Ramos (cell line): ENCODE results near the gene CALHM5.

ENCODE experiments used
- in situ Hi-C: fragments of 300-500 bp; cut with MboI; formaldehyde crosslinking; loops from one replicate; pipeline ENCODE4 v1.14.3; 2022; ENCODE audit warnings: low sequenced_read_pairs; ENCODE audit not compliant: unreplicated experiment

CALHM5 gene

DNA sequence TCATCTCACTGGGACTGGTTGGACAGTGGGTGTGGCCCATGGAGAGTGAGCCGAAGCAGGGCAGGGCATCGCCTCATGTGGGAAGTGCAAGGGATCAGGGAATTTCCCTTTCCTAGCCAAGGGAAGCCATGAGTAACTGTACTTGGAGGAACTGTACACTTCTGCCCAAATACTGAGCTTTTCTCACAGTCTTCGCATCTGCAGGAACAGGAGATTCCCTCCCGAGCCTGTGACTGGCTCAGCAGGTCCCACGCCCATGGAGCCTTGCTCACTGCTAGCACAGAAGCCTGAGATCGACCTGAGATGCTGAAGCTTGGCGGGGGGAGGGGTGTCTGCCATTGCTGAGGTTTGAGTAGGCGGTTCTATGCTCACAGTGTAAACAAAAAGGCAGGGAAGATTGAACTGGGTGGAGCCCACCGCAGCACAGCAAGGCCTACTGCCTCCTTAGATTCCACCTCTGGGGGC is 10.4 kb upstream of the CALHM5 start:
- in situ Hi-C loops = no loop called here

DNA sequence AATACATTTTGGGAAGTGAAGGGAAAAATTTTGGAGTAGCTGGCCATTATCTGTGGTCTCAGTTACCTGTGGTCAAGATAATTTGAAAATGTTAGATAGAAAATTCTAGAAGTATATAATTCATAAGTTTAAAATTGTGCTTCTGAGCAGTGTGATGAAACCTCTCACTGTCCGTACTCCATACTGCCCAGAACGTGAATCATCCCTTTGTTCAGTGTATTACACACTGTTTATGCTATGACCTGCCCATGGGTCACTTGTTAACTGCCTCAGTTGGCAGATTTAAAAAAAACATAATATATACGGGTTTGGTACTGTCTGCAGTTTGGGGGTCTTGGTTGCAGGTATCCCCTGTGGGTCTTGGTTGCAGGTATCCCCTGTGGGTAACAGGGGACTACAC is 4.1 kb upstream of the CALHM5 start:
- in situ Hi-C loops = no loop called here

DNA sequence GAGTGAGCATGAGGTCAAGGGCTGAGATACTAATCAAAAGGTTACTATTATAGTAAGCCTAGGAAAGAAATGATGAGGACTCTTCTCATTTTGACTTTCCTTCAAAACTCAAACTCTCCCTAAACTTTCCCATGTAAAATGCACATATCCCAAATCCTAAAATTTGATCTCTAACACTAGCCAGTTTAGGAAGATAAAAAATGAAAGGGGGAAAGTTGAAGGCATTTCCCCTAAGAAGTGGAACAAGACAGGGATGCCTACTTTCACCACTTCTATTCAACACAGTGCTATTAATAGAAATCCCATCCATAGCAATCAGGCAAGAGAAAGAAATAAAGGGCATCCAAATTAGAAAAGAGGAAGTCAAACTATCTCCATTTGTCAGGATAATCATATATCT is 2.9 kb upstream of the CALHM5 start:
- in situ Hi-C loops = no loop called here

DNA sequence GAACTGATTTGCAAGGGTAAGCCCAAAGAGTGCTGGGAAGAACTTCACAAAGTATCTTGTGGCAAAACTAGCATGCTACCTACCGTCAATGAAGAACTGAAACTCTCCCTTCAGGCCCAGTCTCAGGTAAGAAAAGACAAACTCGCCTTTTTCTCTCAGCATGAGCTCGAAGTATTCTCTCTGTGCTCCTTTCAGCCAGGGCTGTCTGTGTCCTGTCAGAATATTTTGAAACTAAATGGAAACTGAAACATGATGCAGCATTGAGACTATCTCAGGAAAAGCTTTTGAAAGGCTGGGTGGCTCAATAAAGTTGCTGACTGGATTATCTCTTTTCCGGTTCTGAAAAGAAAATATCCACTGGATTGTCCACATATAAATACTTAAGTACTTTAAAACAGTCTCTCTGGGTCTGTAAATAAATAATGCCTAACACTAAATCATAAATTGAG is 696 bp downstream of the CALHM5 start:
- in situ Hi-C loops = no loop called here

DNA sequence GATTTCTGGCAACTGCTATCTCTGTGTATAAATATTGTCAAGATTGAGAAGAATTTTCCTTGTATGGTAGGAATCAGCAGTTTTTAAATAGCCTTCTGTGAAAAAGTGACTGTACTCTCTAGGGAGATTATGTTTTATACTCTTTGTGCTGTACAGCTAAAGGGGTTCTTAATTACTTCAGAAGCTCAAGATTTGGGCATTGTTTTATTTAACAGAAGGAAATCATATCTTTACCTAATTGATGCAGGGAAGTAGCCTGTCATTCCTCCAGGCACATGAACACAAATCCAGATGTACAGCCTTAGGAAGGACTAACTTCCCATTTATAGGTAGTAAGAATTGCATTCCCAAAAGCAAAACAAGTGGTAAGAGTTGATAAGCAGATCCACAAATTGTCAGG is 1.3 kb downstream of the CALHM5 start:
- in situ Hi-C loops = no loop called here

DNA sequence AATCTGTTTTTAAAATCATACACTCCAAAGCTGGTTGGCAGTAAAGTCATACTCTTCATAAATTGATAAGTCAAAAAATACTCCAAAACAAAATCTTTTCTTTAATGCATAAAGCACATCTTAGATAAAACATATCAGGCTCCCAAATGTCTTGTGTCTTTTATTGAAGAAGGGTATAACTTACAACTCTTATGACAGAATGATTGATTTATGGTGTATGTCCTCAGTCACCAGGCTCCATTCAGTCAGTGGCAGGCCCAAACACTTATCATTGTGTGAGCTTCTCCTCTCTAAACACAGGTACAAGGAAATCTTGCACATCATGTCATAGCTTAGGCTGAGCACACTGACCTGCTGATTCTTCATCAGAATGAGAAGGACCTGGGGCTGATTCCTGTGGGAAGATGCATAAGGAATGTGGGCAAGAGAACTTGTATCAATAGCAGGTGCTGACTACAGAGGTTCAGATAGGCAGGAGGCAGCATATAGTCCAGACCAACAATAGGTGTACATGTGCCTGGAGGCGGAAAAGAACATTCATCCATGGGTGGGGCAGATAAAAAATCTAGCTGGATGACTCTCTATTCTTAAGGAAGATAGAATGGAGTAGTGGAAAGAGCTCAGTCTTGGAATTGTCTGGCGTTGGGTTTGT is 1.9 kb downstream of the CALHM5 start:
- in situ Hi-C loops = no loop called here

DNA sequence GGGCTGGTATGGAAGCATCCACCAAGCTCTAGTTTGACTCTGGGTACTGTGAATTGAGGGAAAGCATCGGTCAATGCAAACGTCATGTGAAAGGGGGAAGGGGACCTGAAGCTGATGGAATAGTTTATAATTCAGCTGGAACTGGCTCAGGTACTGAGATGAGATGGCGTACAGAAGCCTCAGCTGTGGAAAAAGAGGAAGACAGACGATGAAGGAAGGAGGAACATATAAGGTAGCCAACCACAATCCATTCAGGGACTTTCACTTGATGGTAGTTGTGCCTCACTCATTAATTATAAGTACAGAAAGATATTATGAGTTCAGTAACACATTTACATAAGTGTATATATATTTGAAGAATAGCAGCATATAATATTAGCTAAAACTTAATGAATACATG is 2.7 kb downstream of the CALHM5 start:
- in situ Hi-C loops = no loop called here

DNA sequence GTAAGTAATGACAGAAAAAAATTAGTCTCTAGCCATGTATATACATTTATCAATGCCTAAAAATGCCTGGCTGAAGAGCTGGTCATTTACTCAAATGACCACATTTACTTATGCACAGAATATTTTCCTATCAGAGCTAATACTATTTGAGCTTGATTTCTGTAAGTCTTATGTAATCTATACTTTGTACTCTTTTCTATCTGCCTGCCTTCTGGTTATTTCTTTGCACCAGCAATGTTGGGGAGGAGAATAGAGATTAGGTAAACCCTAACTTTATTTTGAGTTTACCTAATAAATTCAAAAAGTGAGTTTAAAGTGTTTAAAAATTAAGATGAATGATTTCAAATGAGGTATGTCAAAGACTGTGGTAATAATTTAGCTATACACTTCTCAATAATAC is 3.7 kb downstream of the CALHM5 start:
- in situ Hi-C loops = no loop called here

DNA sequence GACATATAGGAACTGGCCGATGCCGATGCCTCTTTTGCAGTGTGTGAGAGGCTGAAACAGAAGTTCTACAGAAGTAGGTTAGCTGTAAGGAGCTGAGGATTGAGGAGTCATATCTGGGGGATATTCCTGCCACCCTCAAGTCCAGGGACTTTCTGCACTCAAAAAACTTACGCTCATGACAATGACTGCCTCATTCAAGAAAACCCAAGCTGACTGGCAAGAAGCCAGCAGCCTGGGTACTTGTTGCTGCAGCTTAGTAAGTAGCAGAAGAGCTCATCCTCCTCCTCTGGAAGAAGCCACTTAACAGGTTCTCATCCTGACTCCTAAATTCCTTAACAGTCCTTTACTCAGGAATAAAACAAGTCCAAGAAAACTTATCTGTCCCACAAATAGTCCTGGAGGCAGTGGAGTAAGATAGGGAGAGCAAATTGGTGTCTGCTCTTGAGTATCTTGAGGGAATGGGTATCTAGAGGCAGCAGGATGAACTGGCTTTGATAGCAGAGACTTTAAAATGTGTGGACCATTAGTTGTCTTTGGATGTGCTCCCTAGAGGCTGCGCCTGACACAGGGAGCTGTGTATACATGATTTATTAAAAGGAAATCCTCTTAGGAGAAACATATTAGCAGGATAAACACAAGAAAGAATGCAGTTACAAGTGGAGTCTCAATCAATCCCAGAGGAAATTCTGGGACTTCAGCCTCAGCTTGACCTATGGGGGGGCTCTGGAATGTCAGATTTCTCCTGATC is 7.4 kb downstream of the CALHM5 start:
- in situ Hi-C loops = no loop called here

DNA sequence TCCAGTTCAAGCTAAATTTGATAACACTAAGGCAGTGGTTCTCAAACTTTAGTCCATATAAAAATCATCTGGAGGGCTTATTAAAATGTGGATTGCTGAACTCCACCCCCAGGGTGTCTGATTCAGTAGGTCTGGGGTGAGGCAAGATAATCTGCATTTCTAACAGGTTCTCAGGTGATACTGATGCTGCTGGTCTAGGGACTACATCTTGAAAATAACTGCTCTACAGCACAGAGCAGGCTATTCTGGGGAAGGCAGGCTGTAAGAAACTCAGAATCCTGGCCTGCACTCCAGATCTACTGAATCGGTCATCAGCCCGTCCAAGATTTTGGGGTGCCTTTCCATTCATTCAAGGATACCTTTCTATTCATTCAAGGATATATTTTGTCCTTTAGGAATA is 11.5 kb downstream of the CALHM5 start:
- in situ Hi-C loops = no loop called here

DNA sequence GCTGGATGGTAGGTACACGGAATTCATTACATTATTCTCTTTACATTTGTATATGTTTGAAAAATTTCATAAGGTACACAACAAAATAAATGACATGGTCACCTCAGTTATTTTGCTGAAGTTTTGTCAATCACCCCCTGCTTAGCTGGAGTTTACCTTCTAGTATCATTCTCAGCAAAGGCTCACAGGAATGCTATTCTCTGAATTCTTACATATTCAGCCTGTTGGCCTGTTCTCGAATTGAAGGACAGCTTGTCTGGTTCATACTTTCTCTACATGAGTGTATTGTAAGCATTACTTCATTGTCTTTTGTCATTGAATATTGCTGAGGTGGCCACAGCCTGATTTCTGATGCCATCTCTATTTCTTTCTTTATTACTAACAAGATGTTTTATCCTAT is 12.8 kb downstream of the CALHM5 start:
- in situ Hi-C loops = no loop called here

DNA sequence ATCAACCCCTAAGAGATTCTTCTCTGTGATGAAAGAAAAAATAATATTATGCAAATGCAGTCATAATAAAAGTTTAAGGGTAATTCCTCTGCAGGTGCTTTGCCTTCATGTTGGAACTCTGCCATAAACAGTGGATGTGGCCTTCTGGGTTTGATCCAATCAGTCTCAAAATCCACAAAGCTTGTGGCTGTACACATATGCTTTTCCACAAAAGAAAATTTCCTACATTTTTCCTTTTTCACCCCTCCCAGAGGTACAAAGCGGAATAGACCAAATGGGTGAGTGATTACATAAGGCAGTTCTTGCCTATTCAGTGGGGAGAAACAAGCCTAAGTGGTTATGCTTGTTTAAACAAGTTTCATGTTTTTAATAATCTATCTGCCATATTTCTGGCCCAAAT is 16.7 kb downstream of the CALHM5 start:
- in situ Hi-C loops = no loop called here

DNA sequence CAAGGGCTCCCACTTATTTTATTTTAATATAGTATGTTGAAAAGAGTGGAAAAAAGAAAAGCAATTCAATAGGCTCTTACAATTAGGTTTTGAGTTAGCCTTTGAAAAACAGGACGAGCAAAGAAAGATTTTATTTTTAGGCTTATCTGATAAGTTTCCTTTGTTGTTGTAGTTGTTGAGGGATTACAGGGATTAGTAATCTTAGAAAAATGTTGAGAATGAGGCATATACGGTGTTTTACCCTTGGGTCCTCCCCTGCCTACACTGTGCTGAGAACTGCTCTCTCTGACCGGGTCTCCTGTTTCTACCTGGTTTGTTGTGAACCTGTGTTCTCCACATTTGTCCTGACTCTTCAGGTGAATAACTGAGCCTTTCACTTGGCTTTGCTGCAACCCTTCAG is 17.3 kb downstream of the CALHM5 start:
- in situ Hi-C loops = no loop called here

DNA sequence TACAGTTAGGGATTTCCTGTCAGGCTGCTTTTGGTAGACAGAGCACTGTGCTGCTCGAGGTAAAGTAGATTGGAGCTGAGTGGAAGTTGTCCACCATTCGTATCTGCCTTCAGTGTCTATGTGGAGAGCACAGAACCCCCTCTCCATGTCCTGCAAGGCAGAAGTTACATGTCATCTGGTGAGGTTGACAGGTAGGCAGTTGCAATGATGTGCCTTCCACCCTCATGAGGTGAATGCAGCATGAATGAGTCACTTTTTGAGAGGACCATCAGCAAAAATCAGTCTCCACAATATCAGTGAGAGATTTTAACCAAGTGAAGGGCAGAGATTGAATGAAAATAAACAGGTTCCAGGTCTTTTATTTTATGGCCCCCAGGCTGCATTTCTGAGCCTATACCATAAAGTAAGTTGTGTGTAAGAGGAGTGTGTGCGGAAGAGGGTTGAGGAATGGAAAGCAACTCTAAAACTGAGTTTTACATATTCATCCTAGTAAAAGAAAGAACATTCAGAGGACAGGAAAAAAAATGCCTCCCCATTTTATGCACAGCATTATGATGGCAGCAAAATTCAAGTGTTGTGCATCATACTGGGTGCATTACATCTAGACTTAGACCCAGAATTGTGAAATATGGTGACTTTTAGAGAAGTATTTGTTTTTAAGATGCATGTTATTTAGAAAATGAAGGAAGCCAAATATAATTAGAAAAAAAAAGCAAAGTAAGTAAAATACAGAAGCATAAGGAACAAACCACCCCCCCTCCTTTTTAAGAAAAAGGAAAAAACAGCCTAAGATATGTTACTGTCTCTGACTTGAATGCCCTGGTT is 18.2 kb downstream of the CALHM5 start:
- in situ Hi-C loops = no loop called here

DNA sequence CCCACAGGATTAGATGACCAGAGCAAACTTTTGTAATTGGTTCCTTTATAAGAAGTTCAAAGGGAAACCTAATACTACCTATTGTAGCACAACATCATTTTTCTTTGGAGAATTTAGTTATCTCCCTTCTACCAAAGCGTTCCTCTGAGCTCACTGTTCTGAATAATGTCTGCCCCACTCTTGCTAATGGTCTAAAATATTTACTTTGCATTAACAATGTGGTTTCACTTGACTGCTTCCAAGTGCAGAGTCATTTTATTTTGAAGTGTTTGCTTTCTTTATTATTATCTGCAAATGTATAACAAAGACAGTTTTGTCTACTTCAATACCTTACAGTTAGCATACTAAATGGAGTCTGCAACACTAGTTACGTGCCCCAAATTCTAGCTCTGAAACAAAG is 19.0 kb downstream of the CALHM5 start:
- in situ Hi-C loops = no loop called here

DNA sequence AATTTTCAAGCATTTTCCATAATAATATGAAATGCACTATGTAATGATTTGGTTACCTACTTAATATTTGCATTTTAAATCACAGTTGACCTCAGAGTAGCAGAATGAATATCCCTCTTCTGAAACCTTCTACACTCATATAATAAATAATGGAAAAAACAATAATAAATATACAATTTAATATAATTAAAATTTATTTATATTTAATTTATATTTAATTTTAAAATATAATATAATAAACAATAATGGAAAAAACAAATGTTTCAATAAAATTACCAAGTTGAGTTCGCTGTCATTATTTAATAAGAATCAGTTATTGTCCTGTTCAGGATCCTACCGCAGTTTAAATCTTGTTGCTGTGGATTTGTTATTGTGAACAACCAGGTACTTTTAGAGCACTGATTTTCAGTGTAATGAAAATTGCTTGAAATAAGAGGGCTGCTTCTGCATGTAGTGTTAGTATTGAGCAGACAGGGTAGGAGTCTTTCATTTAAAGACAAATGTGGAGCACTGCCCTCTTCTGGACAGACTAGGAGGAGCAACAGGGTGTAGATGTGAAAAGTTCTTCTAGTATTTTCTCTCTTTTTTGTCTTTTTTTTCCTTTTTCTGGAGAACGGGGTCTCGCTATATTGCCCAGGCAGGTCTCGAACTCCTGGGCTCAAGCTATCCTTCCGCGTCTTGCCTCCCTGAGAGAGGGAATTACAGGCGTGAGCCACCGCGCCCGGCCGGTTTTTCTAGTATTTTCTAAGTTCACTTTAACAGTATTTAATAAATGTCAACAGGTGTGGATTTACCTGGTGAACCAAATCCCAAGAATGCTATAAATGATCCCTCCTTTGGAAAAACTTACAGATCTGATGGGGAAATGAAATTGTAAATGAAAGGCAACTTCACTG is 20.5 kb downstream of the CALHM5 start:
- in situ Hi-C loops = no loop called here

DNA sequence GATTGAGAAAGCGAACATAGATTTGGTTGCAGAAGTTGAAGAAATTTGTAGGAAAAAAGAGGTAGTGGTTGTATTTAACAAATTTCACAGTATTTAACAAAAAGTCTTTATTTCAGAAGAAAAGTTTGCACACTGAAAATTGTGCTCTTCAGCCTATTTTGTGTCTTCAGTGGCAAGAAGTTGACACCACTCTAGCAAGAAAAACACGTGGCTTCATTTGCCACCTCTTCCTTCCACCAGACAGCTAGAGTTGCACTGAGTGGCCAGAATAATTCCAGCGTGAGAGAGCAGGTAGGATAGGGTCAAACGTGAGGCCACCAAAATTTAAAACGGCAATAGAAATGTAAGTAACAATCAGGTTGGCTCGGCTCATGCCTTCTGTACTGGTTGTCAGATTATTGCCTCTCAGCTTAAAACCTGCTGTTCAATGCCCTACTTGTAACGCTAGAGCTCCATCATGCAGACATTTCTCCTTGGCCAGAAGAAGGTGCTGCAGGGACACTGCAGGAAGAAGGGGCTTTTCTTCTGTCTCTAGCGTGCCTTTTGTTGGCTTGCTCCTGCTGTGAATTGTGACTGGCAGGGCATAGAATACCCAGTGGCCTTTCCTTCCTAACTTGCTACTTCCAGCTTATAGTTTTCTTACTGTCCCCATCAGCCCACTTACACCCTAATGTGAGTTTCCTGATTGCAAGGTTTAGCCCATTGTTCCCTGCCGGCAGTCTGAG is 22.0 kb downstream of the CALHM5 start:
- in situ Hi-C loops = no loop called here

DNA sequence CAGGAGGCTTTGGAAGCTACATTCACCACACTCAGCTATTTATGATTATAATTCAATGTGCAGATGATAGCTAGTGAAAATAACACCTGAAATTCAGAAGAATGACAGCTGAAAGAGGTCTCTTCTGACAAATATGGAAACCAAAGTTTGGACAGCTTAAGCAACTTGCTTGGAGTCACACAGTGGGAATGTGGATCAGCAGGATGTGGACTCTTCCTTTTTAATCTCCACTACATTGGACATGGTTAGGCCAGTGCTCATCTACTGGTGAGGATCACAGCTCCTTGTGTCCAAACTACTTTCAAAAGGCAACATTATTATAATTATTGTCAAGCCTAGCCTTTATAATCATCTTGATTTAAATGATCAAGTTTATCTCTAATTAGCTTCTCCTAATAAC is 23.7 kb downstream of the CALHM5 start:
- in situ Hi-C loops = no loop called here

DNA sequence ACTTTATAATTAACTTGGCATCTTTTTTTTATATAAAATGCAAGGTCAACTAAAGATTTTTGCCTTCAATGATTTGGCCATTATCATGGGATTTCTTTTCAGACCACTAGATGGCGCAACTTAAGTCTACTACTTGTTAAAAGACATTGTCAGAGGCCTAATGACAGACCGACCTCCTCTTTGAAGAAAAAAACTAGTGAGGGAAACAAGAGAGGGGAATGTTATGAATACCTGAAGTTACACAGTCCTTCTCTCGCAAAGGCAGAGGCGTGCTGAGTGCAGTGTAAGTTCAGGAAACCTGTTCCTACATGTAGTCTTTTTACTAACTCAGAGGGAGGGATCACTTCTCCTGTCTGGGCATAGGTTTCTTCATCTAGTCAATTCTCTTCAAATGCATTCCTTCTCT is 24.8 kb downstream of the CALHM5 start:
- in situ Hi-C loops = no loop called here
